IgD-negative memory B cell (primary cell): ENCODE data around the gene PLA2R1. TPM values are rescaled to one million over a fixed set of nuclear protein-coding genes. Genes with fewer than 3 reads are reported as not detected.

Source experiments
- H3K27ac Mint-ChIP-seq, 3 donors: one replicate each; pipeline ENCODE4 v1.8.0; 2020 to 2022; ENCODE audit warnings: mild to moderate bottlenecking in 3 of 3, mixed read lengths in 3 of 3, moderate library complexity in 1 of 3
- H3K27me3 Mint-ChIP-seq: one replicate; pipeline ENCODE4 v1.8.0; 2021; ENCODE audit warnings: mixed read lengths
- H3K36me3 Mint-ChIP-seq: one replicate; pipeline ENCODE4 v1.8.0; 2020; ENCODE audit warnings: mild to moderate bottlenecking, mixed read lengths
- H3K4me1 Mint-ChIP-seq, 3 donors: one replicate each; pipeline ENCODE4 v1.8.0; 2020 to 2022; ENCODE audit warnings: mixed read lengths in 3 of 3, mild to moderate bottlenecking in 1 of 3
- H3K4me3 Mint-ChIP-seq, 4 donors: one replicate each; pipeline ENCODE4 v1.8.0; 2020 to 2022; ENCODE audit warnings: mild to moderate bottlenecking in 4 of 4, mixed read lengths in 4 of 4, moderate library complexity in 3 of 4
- H3K9me3 Mint-ChIP-seq, 3 donors: one replicate each; pipeline ENCODE4 v1.8.0; 2020 to 2021; ENCODE audit warnings: mixed read lengths in 3 of 3, mild to moderate bottlenecking in 1 of 3
- polyA plus RNA-seq: library from polyadenylated mRNA; unstranded; fragments of 300-500 nt; fragmentation: Illumina TruSeq; gene quantifications from one replicate; pipeline ENCODE4 v1.2.3, GENCODE V29; 2021

The PLA2R1 gene
- polyA plus RNA-seq, 1 donor from 2014 or later = not detected

GRCh38 chr2:159900343-159900742 lies 162.1 kb downstream of the PLA2R1 start:
- Mint-ChIP-seq H3K4me1 (peaks cover 42 to 48% (median 48%) of the 10 kb centered on the region in 3 donors), H3K9me3 (no peaks in the 10 kb centered on the region), H3K4me3 (no peak overlapping the region), H3K36me3 (no peaks in the 10 kb centered on the region), H3K27ac (no peak overlapping the region), H3K27me3 (no peaks in the 10 kb centered on the region)

- Mint-ChIP-seq H3K9me3 (no peaks in the 10 kb centered on the region), H3K36me3 (peaks cover 5% of the 10 kb centered on the region), H3K27me3 (no peaks in the 10 kb centered on the region), H3K27ac (peak overlapping the region in 2 of 3 donors; percentile 57 to 85), H3K4me1 (peaks cover 52 to 64% (median 58%) of the 10 kb centered on the region in 3 donors), H3K4me3 (no peak overlapping the region)
Observed at GRCh38 chr2:159898441-159898840, 164.0 kb downstream of the PLA2R1 start.

- Mint-ChIP-seq H3K4me3 (no peak overlapping the region), H3K27ac (peak overlapping the region in 1 of 3 donors; percentile 57), H3K9me3 (no peaks in the 10 kb centered on the region), H3K27me3 (no peaks in the 10 kb centered on the region), H3K36me3 (peaks cover 6% of the 10 kb centered on the region), H3K4me1 (peaks cover 57 to 64% (median 64%) of the 10 kb centered on the region in 3 donors)
Observed at GRCh38 chr2:159897720-159898119, 164.7 kb downstream of the PLA2R1 start.

GRCh38 chr2:159897081-159897480 lies 165.3 kb downstream of the PLA2R1 start:
- Mint-ChIP-seq H3K36me3 (peaks cover 6% of the 10 kb centered on the region), H3K27ac (no peak overlapping the region), H3K4me3 (peak overlapping the region in 1 of 4 donors; percentile 59), H3K27me3 (no peaks in the 10 kb centered on the region), H3K9me3 (no peaks in the 10 kb centered on the region), H3K4me1 (peaks cover 59 to 71% (median 65%) of the 10 kb centered on the region in 3 donors)

- Mint-ChIP-seq H3K27me3 (no peaks in the 10 kb centered on the region), H3K9me3 (no peaks in the 10 kb centered on the region), H3K4me1 (peaks cover 53 to 67% (median 65%) of the 10 kb centered on the region in 3 donors), H3K36me3 (peaks cover 8% of the 10 kb centered on the region), H3K4me3 (peak overlapping the region in 1 of 4 donors; percentile 38), H3K27ac (peak overlapping the region; percentile 60 to 87 (median 84))
Observed at GRCh38 chr2:159895258-159896065, 167.0 kb downstream of the PLA2R1 start.

GRCh38 chr2:159894145-159894838 lies 168.1 kb downstream of the PLA2R1 start:
- no peak overlapping the region for H3K4me3 Mint-ChIP-seq
- H3K9me3 Mint-ChIP-seq = no peaks in the 10 kb centered on the region
- H3K27me3 Mint-ChIP-seq = no peaks in the 10 kb centered on the region
- H3K4me1 Mint-ChIP-seq = peaks cover 57 to 73% (median 70%) of the 10 kb centered on the region in 3 donors
- peaks cover 14% of the 10 kb centered on the region for H3K36me3 Mint-ChIP-seq
- H3K27ac Mint-ChIP-seq = peak overlapping the region; percentile 75 to 87 (median 84)

DNA sequence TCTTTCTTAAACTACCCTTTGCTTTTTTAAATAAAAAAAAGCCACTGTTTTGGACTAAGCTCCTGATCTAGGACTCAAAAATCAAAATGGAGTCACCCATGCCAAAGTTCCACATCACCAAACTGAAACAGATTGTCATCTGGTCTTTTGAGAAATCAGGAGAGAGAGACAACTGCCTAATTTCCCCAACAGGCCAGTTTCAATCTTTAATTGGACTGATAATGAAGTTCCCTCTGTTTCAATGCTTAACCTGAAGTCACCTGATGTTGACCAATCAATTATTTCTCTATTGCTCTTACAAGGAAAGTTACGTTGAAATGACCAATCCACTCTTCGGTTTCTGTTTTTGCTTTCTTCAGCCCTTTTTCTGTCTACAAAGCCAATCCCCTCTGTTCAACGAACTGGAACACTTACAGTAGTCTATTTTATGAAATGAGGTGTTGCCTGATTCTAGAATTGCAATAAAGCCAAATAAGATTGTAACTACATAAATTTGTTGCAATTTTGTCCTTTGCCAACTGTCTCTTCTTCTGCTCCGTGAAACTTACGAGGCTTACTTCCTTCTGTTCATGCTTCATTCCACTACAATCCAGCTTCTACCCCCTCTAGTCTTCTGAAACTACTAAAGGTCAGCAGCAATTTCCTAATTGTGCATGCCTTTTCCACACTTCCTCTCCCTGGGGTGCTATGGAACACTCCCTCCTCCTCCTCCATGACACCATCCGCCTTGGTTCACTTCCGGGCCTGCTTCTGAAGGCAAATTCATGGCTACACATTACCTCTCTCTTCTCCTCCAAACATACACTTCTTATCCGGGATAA lies 169.2 kb downstream of the PLA2R1 start:
- Mint-ChIP-seq H3K27me3 (no peaks in the 10 kb centered on the region), H3K27ac (peak overlapping the region; percentile 7 to 80 (median 32)), H3K4me3 (peak overlapping the region in 3 of 4 donors; percentile 51 to 71 (median 63)), H3K36me3 (peaks cover 18% of the 10 kb centered on the region), H3K9me3 (no peaks in the 10 kb centered on the region), H3K4me1 (peaks cover 57 to 72% (median 65%) of the 10 kb centered on the region in 3 donors)

GRCh38 chr2:159891917-159892730 lies 170.3 kb downstream of the PLA2R1 start:
- peaks cover 53 to 61% (median 57%) of the 10 kb centered on the region in 3 donors for H3K4me1 Mint-ChIP-seq
- H3K4me3 Mint-ChIP-seq = no peak overlapping the region
- H3K27me3 Mint-ChIP-seq = no peaks in the 10 kb centered on the region
- H3K36me3 Mint-ChIP-seq = peaks cover 18% of the 10 kb centered on the region
- H3K27ac Mint-ChIP-seq = peak overlapping the region in 2 of 3 donors; percentile 80 to 90
- H3K9me3 Mint-ChIP-seq = no peaks in the 10 kb centered on the region

GRCh38 chr2:159891267-159891588 lies 171.2 kb downstream of the PLA2R1 start:
- Mint-ChIP-seq H3K36me3 (peaks cover 18% of the 10 kb centered on the region), H3K27ac (peak overlapping the region in 2 of 3 donors; percentile 53 to 78)

GRCh38 chr2:159890551-159891266 lies 171.7 kb downstream of the PLA2R1 start:
- Mint-ChIP-seq H3K4me1 (peaks cover 43 to 47% (median 47%) of the 10 kb centered on the region in 3 donors), H3K27me3 (no peaks in the 10 kb centered on the region), H3K36me3 (peaks cover 19% of the 10 kb centered on the region), H3K9me3 (no peaks in the 10 kb centered on the region), H3K4me3 (peak overlapping the region in 1 of 4 donors; percentile 58), H3K27ac (peak overlapping the region in 2 of 3 donors; percentile 24 to 53)

More at GRCh38 chr2:159891267-159891588, 171.2 kb downstream of the PLA2R1 start:
- Mint-ChIP-seq H3K4me3 (peak overlapping the region in 1 of 4 donors; percentile 52), H3K4me1 (peaks cover 48 to 52% (median 51%) of the 10 kb centered on the region in 3 donors), H3K9me3 (no peaks in the 10 kb centered on the region), H3K27me3 (no peaks in the 10 kb centered on the region)

GRCh38 chr2:159882130-159882745 lies 180.2 kb downstream of the PLA2R1 start:
- H3K9me3 Mint-ChIP-seq = no peaks in the 10 kb centered on the region
- H3K4me1 Mint-ChIP-seq = peaks cover 0 to 4% (median 3%) of the 10 kb centered on the region in 3 donors
- H3K4me3 Mint-ChIP-seq = no peak overlapping the region
- no peaks in the 10 kb centered on the region for H3K27me3 Mint-ChIP-seq
- H3K27ac Mint-ChIP-seq = no peak overlapping the region
- H3K36me3 Mint-ChIP-seq = peaks cover 13% of the 10 kb centered on the region
